Measurements from ENCODE around the gene SGPL1.

DNA sequence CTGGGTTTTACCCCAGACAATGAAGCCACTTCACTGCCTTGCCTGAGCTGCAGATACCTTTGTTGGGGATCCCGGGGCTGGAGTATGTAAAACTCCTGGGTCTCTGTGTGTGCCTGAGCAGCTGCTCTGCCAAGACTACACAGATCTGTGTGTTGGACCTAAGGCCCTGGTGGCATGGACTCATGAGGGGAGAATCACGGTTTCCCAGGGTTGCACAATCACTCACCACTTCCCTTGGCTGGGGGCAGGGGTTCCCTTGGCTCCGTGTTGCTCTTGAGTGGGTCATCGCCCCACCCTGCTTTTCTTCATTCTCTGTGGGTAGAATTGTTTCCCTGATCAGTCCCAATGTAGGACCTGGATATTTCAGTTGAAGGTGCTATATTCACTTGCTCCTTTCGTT, 16.6 kb upstream of the SGPL1 start:
- no peak for TF ChIP-seq GATA2 (IDR thresholded peaks at IDR 0.05; ENCODE audit: low read depth, low read length)
- no peak for TF ChIP-seq GATA3 (IDR thresholded peaks at IDR 0.05; ENCODE audit: low read depth, low read length)

Data from SH-SY5Y (cell line).